ENCODE results near the gene AGBL4. TPM values are rescaled to one million over a fixed set of nuclear protein-coding genes. Genes with fewer than 3 reads are reported as not detected.

Gene AGBL4
- total RNA-seq, 4 donors from 2014 or later = not detected

DNA sequence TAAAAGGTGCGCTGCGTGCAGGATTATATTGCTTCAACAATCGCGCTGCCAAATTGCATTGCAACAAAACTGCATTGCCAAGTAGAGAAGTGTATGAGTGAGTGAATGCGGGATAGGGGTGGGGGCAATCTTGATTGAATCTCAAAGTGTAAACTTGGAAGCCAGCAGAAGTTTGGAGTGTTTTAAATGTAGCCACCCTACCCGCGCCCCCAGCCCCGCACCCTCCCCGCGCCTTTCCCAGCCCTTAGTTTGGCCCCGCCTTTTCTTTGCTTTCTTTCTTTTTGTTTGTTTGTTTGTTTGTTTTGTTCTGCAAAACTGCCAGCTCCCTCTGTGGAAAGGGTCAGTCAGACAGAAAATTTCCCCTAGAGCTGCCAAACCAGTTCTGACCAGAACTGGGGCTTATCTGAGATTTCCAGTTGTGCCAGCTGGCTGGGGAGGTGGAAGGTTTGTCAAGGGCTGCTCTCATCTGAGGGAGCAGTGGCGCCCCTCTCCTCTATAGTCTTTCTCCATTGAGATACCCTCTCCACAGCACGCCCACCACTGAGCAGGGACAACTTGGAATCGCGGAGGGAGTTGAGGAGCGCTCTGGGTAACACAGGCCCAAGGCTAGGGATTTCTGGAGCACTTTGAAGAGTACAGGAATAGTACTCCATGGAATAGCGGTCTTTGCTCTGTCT lies 1246.4 kb downstream of the AGBL4 start:
- 8 to 11% methylated on average over 16 of the region's 17 CpGs for WGBS, 2 donors
- TF ChIP-seq, protein P1, sequence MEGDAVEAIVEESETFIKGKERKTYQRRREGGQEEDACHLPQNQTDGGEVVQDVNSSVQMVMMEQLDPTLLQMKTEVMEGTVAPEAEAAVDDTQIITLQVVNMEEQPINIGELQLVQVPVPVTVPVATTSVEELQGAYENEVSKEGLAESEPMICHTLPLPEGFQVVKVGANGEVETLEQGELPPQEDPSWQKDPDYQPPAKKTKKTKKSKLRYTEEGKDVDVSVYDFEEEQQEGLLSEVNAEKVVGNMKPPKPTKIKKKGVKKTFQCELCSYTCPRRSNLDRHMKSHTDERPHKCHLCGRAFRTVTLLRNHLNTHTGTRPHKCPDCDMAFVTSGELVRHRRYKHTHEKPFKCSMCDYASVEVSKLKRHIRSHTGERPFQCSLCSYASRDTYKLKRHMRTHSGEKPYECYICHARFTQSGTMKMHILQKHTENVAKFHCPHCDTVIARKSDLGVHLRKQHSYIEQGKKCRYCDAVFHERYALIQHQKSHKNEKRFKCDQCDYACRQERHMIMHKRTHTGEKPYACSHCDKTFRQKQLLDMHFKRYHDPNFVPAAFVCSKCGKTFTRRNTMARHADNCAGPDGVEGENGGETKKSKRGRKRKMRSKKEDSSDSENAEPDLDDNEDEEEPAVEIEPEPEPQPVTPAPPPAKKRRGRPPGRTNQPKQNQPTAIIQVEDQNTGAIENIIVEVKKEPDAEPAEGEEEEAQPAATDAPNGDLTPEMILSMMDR (IDR thresholded peaks at IDR 0.05) = no peak
- no peak for TF ChIP-seq POLR2A (IDR thresholded peaks at IDR 0.05)
- Histone ChIP-seq H3K4me3 (peak overlapping the region; percentile 45 to 73 (median 61)), H3K27me3 (peaks cover 0 to 31% (median 0%) of the 10 kb centered on the region in 4 donors), H3K4me1 (peaks cover 7 to 49% (median 11%) of the 10 kb centered on the region in 3 donors), H3K9me3 (no peaks in the 10 kb centered on the region), H3K36me3 (no peaks in the 10 kb centered on the region), H3K27ac (peak overlapping the region in 1 of 4 donors; percentile 81)
- no peak for DNase-seq
- intact Hi-C loops (cut with DNase I) = no loop called here

DNA sequence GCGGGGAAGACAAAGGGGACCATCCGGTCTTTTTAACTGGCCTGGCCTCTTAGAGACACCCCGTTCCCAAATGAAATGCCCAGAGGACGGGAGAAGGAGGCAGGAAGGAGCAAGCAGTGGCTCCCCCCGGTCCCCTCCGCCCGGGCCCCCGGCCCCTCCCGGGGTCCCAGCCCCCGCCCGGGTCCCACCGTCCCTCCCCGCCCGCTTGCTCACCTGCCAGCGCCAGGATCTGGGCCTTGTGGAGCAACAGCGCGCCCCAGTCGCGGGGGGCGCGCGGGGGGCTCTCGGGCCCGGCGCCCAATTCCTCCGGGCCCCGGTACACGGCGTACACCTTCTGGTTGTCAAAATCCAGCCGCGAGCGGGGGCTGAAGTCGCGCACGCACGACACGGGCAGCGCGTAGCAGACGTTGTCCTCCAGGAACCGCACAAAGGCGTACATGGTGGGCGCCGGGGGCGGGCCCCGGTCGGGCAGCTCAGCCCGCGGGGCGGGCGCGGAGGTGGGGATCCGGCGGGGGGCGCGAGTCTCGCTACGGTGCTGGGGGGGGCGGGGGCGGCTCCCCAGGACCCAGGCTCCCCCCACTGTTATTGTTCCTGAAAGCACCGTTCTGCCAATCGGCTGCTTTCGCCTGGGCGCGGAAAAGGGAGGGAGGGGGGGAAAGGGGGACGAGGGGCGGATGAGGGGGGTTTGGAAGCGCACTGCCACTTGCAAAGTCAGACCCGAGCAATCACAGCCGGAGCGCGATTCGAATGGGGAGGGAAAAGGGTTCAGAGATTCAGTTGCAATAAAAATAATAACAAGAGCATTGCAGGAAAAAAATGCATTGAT lies 1247.1 kb downstream of the AGBL4 start, which contains the start of gene BEND5:
Gene BEND5, minus strand, starts transcription at position 499 of the 826 bp plus-strand sequence. Its CDS starts 60 bp downstream, at position 439.
- Histone ChIP-seq H3K4me1 (peaks cover 11 to 56% (median 11%) of the 10 kb centered on the region in 3 donors), H3K9me3 (no peaks in the 10 kb centered on the region), H3K27me3 (peaks cover 0 to 31% (median 0%) of the 10 kb centered on the region in 4 donors), H3K4me3 (peak within 1 kb of the TSS; percentile 45 to 73 (median 61)), H3K36me3 (no peaks in the 10 kb centered on the region), H3K27ac (peak within 1 kb of the TSS; percentile 51 to 88 (median 68))
- TF ChIP-seq, protein P1 (IDR thresholded peaks at IDR 0.05) = no peak
- TF ChIP-seq POLR2A (IDR thresholded peaks at IDR 0.05) = no peak
- intact Hi-C loops (cut with DNase I) = no loop called here
- DNase-seq = no peak
- WGBS, 2 donors = 1 to 8% methylated on average over 11 to 16 of the region's 73 CpGs

DNA sequence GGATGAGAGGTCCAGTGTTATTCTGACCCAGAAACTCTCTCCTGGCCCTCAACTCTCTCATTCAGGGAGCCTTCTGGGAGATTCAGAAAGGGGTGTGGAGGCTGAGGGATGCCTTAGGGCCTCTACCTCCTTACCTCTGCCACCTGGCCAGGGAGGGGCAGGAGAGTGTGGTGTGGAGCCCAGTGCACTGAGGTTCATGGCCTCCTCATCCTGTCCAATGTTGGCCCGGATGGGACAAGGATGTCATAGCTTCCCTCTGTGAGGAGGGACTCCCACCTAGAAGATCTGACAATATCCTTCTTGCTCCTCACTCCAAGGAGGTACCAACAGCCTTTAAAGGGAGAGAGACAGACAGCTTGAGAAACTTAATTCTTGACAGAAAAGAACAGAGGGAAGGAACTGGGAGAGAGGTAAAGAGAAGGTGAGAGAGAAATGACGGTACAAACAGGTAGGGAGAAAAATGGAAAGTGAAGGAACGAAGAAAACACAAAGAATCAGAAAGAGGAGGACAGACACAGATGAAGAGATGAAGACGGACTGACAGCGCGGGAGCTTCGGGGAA lies 1247.8 kb downstream of the AGBL4 start:
- Histone ChIP-seq H3K27me3 (peaks cover 0 to 25% (median 0%) of the 10 kb centered on the region in 4 donors), H3K36me3 (no peaks in the 10 kb centered on the region), H3K4me3 (peak overlapping the region; percentile 45 to 73 (median 61)), H3K27ac (peak overlapping the region; percentile 51 to 88 (median 68)), H3K9me3 (no peaks in the 10 kb centered on the region), H3K4me1 (peaks cover 11 to 63% (median 11%) of the 10 kb centered on the region in 3 donors)
- 13 to 45% methylated on average over 7 of the region's 7 CpGs for WGBS, 2 donors
- TF ChIP-seq, protein P1 (IDR thresholded peaks at IDR 0.05) = no peak
- TF ChIP-seq POLR2A (IDR thresholded peaks at IDR 0.05) = no peak
- DNase-seq = no peak
- intact Hi-C loops (cut with DNase I) = no loop called here

DNA sequence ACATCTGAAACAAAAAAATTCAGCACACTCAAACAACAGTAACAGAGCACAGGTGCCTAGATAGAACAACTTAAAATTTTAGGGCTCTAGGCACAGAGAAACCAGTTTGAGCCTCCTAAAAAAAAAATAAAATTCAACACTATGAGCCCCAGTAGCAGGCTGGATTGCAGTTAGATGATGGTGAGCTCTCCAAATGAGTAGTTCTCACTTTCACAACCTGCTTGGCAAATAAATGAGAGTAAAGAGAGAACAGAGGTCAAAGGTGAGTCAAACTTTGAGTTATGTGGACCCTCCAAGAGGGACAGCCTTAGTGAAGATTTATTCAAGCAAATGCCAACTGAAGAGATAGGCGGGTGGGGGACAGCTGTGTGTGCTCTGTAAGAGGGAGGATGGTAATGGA lies 1250.6 kb downstream of the AGBL4 start:
- intact Hi-C loops (cut with DNase I) = no loop called here
- H3K36me3 ChIP-seq = no peaks in the 10 kb centered on the region
- DNase-seq = no peak
- H3K27ac ChIP-seq = no peak overlapping the region
- peaks cover 0 to 25% (median 0%) of the 10 kb centered on the region in 4 donors for H3K27me3 ChIP-seq
- 73 to 96% methylated on average over 1 of the region's 1 CpG for WGBS, 2 donors
- H3K4me3 ChIP-seq = no peak overlapping the region
- H3K9me3 ChIP-seq = no peaks in the 10 kb centered on the region
- TF ChIP-seq, protein P1 (IDR thresholded peaks at IDR 0.05) = no peak
- TF ChIP-seq POLR2A (IDR thresholded peaks at IDR 0.05) = no peak
- H3K4me1 ChIP-seq = peaks cover 11 to 68% (median 14%) of the 10 kb centered on the region in 3 donors
